ENCODE data around the gene KDM3B.
"Not testable (repeated sequence)": the region's sequence is repeated elsewhere in the genome, so short reads cannot be mapped to it uniquely, and the experiment has no call there.

The KDM3B gene

DNA sequence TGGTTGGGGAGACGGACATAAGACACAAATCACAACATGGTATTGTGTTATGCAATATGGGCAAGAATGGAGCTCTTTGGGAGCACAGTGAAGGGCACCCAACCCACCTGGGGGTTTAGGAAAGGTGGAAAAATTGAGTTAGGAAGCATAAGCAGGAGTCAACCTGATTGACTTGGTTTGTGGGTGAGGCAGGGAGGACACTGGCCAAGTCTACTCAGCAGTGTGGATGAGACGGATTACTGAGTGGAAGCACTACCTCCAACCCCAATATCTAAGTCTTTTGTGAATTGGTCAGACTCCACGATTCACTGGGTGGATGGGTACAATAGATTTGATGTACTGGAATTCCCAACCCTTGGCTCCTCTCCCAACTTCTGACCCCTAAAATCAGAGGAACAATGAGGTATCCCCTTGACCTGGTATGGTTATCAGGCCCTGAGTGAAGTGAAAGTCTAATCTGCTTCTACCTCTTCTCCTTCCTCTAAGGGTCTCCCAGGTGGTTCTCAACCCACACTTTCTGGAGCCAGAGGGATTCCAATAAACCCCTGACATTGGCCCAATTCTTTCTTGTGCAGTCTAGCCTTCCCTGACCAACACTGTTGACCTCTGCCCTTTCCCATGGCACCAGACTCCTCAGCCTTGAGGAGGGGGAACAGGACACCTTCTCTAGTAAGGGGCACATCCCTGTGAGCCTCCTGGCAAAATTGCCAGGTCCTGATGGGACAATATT lies 118.0 kb downstream of the KDM3B start:
- no peak for DNase-seq (ENCODE audit: low read depth)
- TF ChIP-seq, protein P1, sequence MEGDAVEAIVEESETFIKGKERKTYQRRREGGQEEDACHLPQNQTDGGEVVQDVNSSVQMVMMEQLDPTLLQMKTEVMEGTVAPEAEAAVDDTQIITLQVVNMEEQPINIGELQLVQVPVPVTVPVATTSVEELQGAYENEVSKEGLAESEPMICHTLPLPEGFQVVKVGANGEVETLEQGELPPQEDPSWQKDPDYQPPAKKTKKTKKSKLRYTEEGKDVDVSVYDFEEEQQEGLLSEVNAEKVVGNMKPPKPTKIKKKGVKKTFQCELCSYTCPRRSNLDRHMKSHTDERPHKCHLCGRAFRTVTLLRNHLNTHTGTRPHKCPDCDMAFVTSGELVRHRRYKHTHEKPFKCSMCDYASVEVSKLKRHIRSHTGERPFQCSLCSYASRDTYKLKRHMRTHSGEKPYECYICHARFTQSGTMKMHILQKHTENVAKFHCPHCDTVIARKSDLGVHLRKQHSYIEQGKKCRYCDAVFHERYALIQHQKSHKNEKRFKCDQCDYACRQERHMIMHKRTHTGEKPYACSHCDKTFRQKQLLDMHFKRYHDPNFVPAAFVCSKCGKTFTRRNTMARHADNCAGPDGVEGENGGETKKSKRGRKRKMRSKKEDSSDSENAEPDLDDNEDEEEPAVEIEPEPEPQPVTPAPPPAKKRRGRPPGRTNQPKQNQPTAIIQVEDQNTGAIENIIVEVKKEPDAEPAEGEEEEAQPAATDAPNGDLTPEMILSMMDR (IDR thresholded peaks at IDR 0.05; ENCODE audit: low read depth, low read length, missing control alignments) = no peak
- no peak overlapping the region for H3K4me3 ChIP-seq (ENCODE audit: low read depth, low read length)

DNA sequence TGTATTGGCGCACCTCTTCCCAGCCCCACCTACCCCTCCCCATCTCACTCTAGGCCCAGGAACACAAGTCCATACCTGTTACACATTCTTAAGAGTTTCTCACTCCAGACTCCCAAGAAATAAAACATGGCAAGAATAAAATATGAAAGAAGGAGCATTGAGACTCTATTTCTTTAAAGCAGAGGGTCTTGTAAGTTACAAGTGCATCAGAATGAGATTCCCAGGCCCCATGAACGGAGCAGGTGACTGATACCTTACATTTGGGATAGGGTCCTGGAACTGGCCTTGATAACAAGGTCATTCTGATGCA lies 118.5 kb downstream of the KDM3B start:
- no peak for DNase-seq (ENCODE audit: low read depth)

DNA sequence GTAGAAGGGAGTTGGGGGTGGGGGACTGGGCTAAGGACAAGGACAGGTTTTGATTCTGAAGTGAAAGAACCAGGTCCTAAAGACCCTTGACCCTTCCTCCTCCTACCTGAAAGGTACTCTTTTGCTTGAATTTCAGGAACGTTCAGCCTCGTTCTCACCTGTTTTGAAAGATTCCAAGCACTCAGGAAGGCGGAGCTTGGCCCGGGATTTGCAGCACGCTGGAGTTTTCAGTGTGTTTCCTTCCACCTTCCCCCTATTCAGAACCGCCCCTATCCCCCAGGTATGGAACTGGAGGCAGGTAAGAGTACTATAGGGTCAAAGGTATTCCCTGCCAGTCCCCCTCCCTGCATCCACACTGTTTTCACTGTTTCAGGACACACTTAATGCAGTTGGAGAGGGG lies 119.9 kb downstream of the KDM3B start:
- H3K4me3 ChIP-seq (ENCODE audit: low read depth, low read length) = no peak overlapping the region
- TF ChIP-seq, protein P1 (IDR thresholded peaks at IDR 0.05; ENCODE audit: low read depth, low read length, missing control alignments) = no peak
- no peak for DNase-seq (ENCODE audit: low read depth)

More for the DNA sequence above, 118.5 kb downstream of the KDM3B start:
- H3K4me3 ChIP-seq (ENCODE audit: low read depth, low read length) = no peak overlapping the region
- TF ChIP-seq, protein P1 (IDR thresholded peaks at IDR 0.05; ENCODE audit: low read depth, low read length, missing control alignments) = no peak

DNA sequence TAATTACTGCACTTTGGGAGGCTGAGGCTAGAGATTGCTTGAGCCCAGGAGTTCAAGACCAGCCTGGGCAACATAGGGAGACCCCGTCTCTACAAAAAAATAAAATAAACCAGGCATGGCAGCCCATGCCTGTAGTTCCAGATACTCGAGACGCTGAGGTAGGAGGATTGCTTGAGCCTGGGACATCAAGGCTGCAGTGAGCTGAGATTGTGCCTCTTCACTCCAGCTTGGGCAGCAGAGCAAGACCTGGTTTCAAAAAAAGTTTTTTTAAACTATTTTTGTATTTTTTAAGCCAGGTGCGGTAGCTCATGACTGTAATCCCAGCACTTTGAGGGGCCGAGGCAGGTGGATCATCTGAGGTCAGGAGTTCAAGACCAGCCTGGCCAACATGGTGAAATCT lies 120.7 kb downstream of the KDM3B start:
- H3K4me3 ChIP-seq (ENCODE audit: low read depth, low read length); DNase-seq (ENCODE audit: low read depth): not testable (repeated sequence)

DNA sequence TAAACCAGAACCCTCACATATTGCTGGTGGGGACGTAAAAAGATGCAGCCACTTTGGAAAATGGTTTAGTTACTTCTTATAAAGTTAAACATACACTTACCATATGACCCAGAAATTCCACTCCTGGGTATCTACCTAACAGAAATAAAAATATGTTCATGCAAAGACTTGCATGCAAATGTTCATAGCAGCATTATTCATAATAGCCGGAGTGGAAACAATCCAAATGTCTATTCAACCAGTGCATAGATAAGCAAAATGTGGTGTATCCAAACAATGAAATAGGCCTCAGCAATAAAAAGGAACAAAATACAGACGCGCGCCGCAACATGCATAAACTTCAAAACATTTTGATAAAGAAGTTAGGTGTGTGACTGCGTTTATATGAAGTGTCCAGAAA lies 124.4 kb downstream of the KDM3B start:
- no peak for DNase-seq (ENCODE audit: low read depth)
- H3K4me3 ChIP-seq (ENCODE audit: low read depth, low read length) = no peak overlapping the region
- TF ChIP-seq, protein P1 (IDR thresholded peaks at IDR 0.05; ENCODE audit: low read depth, low read length, missing control alignments) = no peak

DNA sequence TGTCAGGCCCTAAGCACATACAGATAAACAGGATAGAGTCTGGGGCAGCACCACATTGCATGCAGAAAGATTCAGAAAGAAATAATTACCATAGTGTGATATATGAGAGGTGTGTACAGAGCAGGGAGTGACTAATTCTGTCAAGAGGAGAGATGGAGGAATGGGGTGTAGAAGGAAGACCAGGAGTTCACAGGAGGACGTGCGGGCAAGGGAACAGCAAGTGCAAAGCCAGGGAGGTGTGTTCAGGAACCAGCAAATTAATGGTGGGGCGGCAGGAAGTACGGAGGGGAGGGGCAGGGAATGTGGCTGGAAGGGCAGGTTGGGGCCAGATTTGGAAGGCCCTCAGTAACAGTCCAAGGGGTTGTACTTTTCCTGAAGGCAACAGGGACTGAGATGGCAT lies 130.2 kb downstream of the KDM3B start:
- no peak for DNase-seq (ENCODE audit: low read depth)
- H3K4me3 ChIP-seq (ENCODE audit: low read depth, low read length) = no peak overlapping the region
- TF ChIP-seq, protein P1 (IDR thresholded peaks at IDR 0.05; ENCODE audit: low read depth, low read length, missing control alignments) = no peak

All from GM12864 (cell line).